SK-N-SH (cell line): ENCODE data around the gene BAD. TPM values are rescaled to one million over a fixed set of nuclear protein-coding genes. Genes with fewer than 3 reads are reported as not detected.

Experiments
- CTCF ChIA-PET: fragments of 300-600, 350-600 bp; formaldehyde crosslinking; extraction: SDS; loops from one replicate; lab custom pipeline; 2021; lab: Yijun Ruan, JAX
- POLR2A ChIA-PET: fragments of 350-600 bp; sonication (Branson Sonifier 250); formaldehyde crosslinking; extraction: SDS; loops from one replicate; lab custom pipeline; 2020; ENCODE audit warnings: antibody characterized with exemption, inconsistent platforms; lab: Yijun Ruan, JAX
- DNase-seq: peaks from one replicate; pipeline ENCODE4 v3.0.0; 2012
- H2AFZ ChIP-seq: fragments of 200-600 bp; sonication (generic); 2 replicates; pipeline ENCODE4 v1.8.1; 2016; ENCODE audit warnings: antibody characterized with exemption, mild to moderate bottlenecking, low read depth
- H3F3A ChIP-seq: fragments of 200-600 bp; sonication (generic); replicated peaks from 2 replicates; pipeline ENCODE3; 2016; ENCODE audit warnings: antibody characterized with exemption, mild to moderate bottlenecking; ENCODE audit not compliant: insufficient read depth
- H3K27ac ChIP-seq, 2 experiments: fragments of 200-500 bp in 1 of 2; fragments of 200-600 bp in 1 of 2; sonication (Bioruptor generic) in 1 of 2; sonication (generic), shearing (Covaris generic) in 1 of 2; 2 replicates each; pipeline versions ENCODE4 v1.5.1 to v1.6.1; 2014 to 2016; ENCODE audit warnings: low read depth in 2 of 2, inconsistent platforms in 1 of 2, low read length in 1 of 2, mild to moderate bottlenecking in 1 of 2, mixed read lengths in 1 of 2
- H3K27me3 ChIP-seq: fragments of 200-600 bp; sonication (generic), shearing (Covaris generic); 2 replicates; pipeline ENCODE4 v1.6.1; 2016; ENCODE audit warnings: mixed run types; ENCODE audit not compliant: insufficient read depth
- H3K36me3 ChIP-seq, 2 experiments: fragments of 200-500 bp in 1 of 2; fragments of 200-600 bp in 1 of 2; sonication (Bioruptor generic) in 1 of 2; sonication (generic) in 1 of 2; replicated peaks in 1 of 2; 2 replicates each; pipeline versions ENCODE3 to v1.5.1; 2014 to 2016; ENCODE audit warnings: low read length in 1 of 2, mild to moderate bottlenecking in 1 of 2; ENCODE audit not compliant: insufficient read depth in 2 of 2, control insufficient read depth in 1 of 2
- H3K4me1 ChIP-seq, 2 experiments: fragments of 200-500 bp in 1 of 2; fragments of 200-600 bp in 1 of 2; sonication (Bioruptor generic) in 1 of 2; sonication (generic), shearing (Covaris generic) in 1 of 2; 2 replicates each; pipeline versions ENCODE4 v1.5.1 to v1.6.1; 2014 to 2016; ENCODE audit warnings: low read depth in 1 of 2, low read length in 1 of 2, mixed run types in 1 of 2; ENCODE audit not compliant: insufficient read depth in 2 of 2, control insufficient read depth in 1 of 2
- H3K4me2 ChIP-seq: fragments of 200-600 bp; sonication (generic), shearing (Covaris generic); 2 replicates; pipeline ENCODE4 v1.6.1; 2017; ENCODE audit warnings: mixed run types
- H3K4me3 ChIP-seq, 2 experiments: fragments of 200-500 bp in 1 of 2; fragments of 200-600 bp in 1 of 2; sonication (Bioruptor generic) in 1 of 2; sonication (generic), shearing (Covaris generic) in 1 of 2; 2 replicates each; pipeline versions ENCODE4 v1.5.1 to v1.8.1; 2014 to 2016; ENCODE audit warnings: low read depth in 2 of 2, inconsistent platforms in 1 of 2, low read length in 1 of 2, mild to moderate bottlenecking in 1 of 2, mixed read lengths in 1 of 2, moderate library complexity in 1 of 2
- H3K79me2 ChIP-seq: fragments of 200-600 bp; sonication (generic); 2 replicates; pipeline ENCODE4 v1.8.1; 2017; ENCODE audit warnings: mild to moderate bottlenecking; ENCODE audit not compliant: insufficient read depth
- H3K9ac ChIP-seq: fragments of 200-600 bp; sonication (generic); 2 replicates; pipeline ENCODE4 v1.6.1; 2017; ENCODE audit warnings: mixed run types
- H3K9me2 ChIP-seq: fragments of 200-600 bp; sonication (generic); 2 replicates; pipeline ENCODE4 v1.6.1; 2017; ENCODE audit warnings: mixed run types
- H3K9me3 ChIP-seq: fragments of 200-600 bp; sonication (generic); 2 replicates; pipeline ENCODE4 v1.6.1; 2017; ENCODE audit warnings: mixed run types, mild to moderate bottlenecking, moderate library complexity
- H4K20me1 ChIP-seq: fragments of 200-600 bp; sonication (generic); 2 replicates; pipeline ENCODE4 v1.6.1; 2017; ENCODE audit warnings: mild to moderate bottlenecking, mixed run types; ENCODE audit not compliant: insufficient read depth
- EZH2phosphoT487 ChIP-seq: fragments of 200-600 bp; sonication (generic); IDR thresholded peaks from 2 replicates; pipeline ENCODE4 v1.6.1; 2017; ENCODE audit warnings: low read depth, mixed run types, mild to moderate bottlenecking, antibody characterized with exemption, moderate library complexity, borderline replicate concordance
- FOXJ3 ChIP-seq: sonication (generic); formaldehyde crosslinking; IDR thresholded peaks from 2 replicates; pipeline ENCODE4 v1.5.1; 2020; ENCODE audit warnings: mild to moderate bottlenecking, missing genetic modification reagents
- MEF2A ChIP-seq: IDR thresholded peaks from 2 replicates; pipeline ENCODE4 v1.4.0; 2012; ENCODE audit warnings: low read depth, borderline replicate concordance
- NFIC ChIP-seq: IDR thresholded peaks from 2 replicates; pipeline ENCODE4 v1.4.0; 2012; ENCODE audit warnings: borderline replicate concordance
- POLR2AphosphoS5 ChIP-seq: IDR thresholded peaks from 2 replicates; pipeline ENCODE4 v1.6.1; 2012; ENCODE audit warnings: low read depth, low read length
- RFX5 ChIP-seq: IDR thresholded peaks from 2 replicates; pipeline ENCODE4 v1.6.1; 2012; ENCODE audit warnings: mild to moderate bottlenecking, improper control_type of control experiment, low read length
- RXRA ChIP-seq: IDR thresholded peaks from 2 replicates; pipeline ENCODE4 v1.4.0; 2012; ENCODE audit warnings: low read depth, mild to moderate bottlenecking, borderline replicate concordance
- SIN3A ChIP-seq: IDR thresholded peaks from 2 replicates; pipeline ENCODE4 v1.6.1; 2012; ENCODE audit warnings: low read depth, mild to moderate bottlenecking, low read length, moderate library complexity, borderline replicate concordance
- TAF1 ChIP-seq: IDR thresholded peaks from 2 replicates; pipeline ENCODE4 v1.6.1; 2012; ENCODE audit warnings: low read depth, mild to moderate bottlenecking, low read length, moderate library complexity, borderline replicate concordance
- TEAD4 ChIP-seq: IDR thresholded peaks from 2 replicates; pipeline ENCODE4 v1.4.0; 2012; ENCODE audit warnings: mild to moderate bottlenecking, borderline replicate concordance; ENCODE audit not compliant: insufficient read depth
- YY1 ChIP-seq: IDR thresholded peaks from 2 replicates; pipeline ENCODE4 v1.4.0; 2012; ENCODE audit warnings: low read depth, mild to moderate bottlenecking
- WGBS: methylation state at CpG from one replicate; pipeline ENCODE4 v1.1.6; 2017; ENCODE audit warnings: low lambda C conversion rate; 5-methylcytosine and 5-hydroxymethylcytosine counted together
- polyA plus RNA-seq, 3 experiments: library from polyadenylated mRNA; depleted of rRNA; stranded (reverse); fragments of >200 nt; gene quantifications; 2 replicates each; pipeline ENCODE4 v1.2.3, GENCODE V29; 2012
- small RNA-seq, 7 experiments: library from RNA; depleted of rRNA; stranded (forward); fragments of <200 nt; gene quantifications; one replicate each; pipeline ENCODE3, GENCODE V24; 2012
- TF ChIP-seq, protein P1 (sequence below): IDR thresholded peaks from 2 replicates; pipeline ENCODE4; 2012
- TF ChIP-seq, protein P2 (sequence below): IDR thresholded peaks from 2 replicates; pipeline ENCODE4 v1.4.0; 2012; ENCODE audit warnings: low read depth

The BAD gene
- polyA plus RNA-seq, 1 of the 3 experiments (the other 2 are of a cell fraction): 80.9 TPM

DNA sequence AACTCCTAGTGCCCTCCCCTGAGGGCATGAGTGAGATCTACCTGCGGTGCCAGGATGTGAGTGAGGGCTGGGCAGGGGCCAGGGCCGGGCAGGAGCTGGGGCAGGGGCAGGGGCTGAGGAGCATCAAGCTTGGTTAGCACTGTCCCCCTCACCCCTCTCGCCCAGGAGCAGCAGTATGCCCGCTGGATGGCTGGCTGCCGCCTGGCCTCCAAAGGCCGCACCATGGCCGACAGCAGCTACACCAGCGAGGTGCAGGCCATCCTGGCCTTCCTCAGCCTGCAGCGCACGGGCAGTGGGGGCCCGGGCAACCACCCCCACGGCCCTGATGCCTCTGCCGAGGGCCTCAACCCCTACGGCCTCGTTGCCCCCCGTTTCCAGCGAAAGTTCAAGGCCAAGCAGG is 64.2 kb downstream of the BAD start:
- peaks cover 2% of the 10 kb centered on the region for H3F3A ChIP-seq
- H3K27ac ChIP-seq: no peak overlapping the region; a peak in 1 of 4 replicates
- peaks cover 0 to 10% of the 10 kb centered on the region in 2 experiments for H3K36me3 ChIP-seq
- ChIA-PET CTCF (interaction anchor here (0.9 kb wide), 1 partner anchor 10 kb away, joined by 3 read pairs; no protein-coding TSS in a partner anchor), POLR2A (interaction anchor here (1.3 to 1.7 kb wide), 2 partner anchors 9 to 15 kb away, joined by 3 to 5 read pairs; no protein-coding TSS in a partner anchor)
- H3K27me3 ChIP-seq: no peaks in the 10 kb centered on the region
- no peaks in the 10 kb centered on the region for H4K20me1 ChIP-seq
- peaks cover 0 to 25% of the 10 kb centered on the region in 2 experiments; a peak in 2 of 4 replicates for H3K4me1 ChIP-seq
- no peak overlapping the region for H3K4me3 ChIP-seq
- WGBS: 86% methylated on average over 11 of the region's 17 CpGs
- H3K79me2 ChIP-seq: peaks cover 5% of the 10 kb centered on the region; the same call in 1 of the 2 replicates
- H2AFZ ChIP-seq: no peak overlapping the region
- H3K4me2 ChIP-seq: no peak overlapping the region
- TF ChIP-seq FOXJ3 (CRISPR knock-in tag) (no peak), RXRA (no peak), TEAD4 (no peak), EZH2phosphoT487 (no peak), NFIC (no peak), TAF1 (no peak), YY1 (no peak), POLR2AphosphoS5 (no peak), SIN3A (no peak), MEF2A (no peak), RFX5 (no peak)
- TF ChIP-seq, protein P1, sequence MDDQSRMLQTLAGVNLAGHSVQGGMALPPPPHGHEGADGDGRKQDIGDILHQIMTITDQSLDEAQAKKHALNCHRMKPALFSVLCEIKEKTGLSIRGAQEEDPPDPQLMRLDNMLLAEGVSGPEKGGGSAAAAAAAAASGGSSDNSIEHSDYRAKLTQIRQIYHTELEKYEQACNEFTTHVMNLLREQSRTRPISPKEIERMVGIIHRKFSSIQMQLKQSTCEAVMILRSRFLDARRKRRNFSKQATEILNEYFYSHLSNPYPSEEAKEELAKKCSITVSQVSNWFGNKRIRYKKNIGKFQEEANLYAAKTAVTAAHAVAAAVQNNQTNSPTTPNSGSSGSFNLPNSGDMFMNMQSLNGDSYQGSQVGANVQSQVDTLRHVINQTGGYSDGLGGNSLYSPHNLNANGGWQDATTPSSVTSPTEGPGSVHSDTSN: no peak
- TF ChIP-seq, protein P2, sequence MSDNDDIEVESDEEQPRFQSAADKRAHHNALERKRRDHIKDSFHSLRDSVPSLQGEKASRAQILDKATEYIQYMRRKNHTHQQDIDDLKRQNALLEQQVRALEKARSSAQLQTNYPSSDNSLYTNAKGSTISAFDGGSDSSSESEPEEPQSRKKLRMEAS: no peak
- H3K9ac ChIP-seq: no peak overlapping the region
- H3K9me2 ChIP-seq: no peaks in the 10 kb centered on the region
- no peaks in the 10 kb centered on the region for H3K9me3 ChIP-seq
- no peak for DNase-seq

Small RNAs within 50 kb of the gene (small RNA-seq; reads per million reads assigned to genes)
- gene RF00019: 0 reads per million in 7 experiments

Other genes starting within 250 kb of the BAD start
- gene FLRT1, start 248.7 kb downstream of the BAD start, polyA plus RNA-seq (2012; rRNA removed): 0.03 TPM in 2 replicates
- 48.3 and 49.1 TPM in 2 replicates for gene MACROD1, start 118.6 kb downstream of the BAD start, polyA plus RNA-seq (2012; rRNA removed)
- 163 TPM in 2 replicates for gene STIP1, start 98.5 kb downstream of the BAD start, polyA plus RNA-seq (2012; rRNA removed)
- gene FERMT3, start 77.9 kb downstream of the BAD start, polyA plus RNA-seq (2012; rRNA removed): 1.2 and 1.4 TPM in 2 replicates
- 61.5 and 62.4 TPM in 2 replicates for gene TRPT1, start 58.5 kb downstream of the BAD start, polyA plus RNA-seq (2012; rRNA removed)
- gene NUDT22, start 58.4 kb downstream of the BAD start, polyA plus RNA-seq (2012; rRNA removed): 72.7 and 74.0 TPM in 2 replicates
- gene DNAJC4, start 54.1 kb downstream of the BAD start, polyA plus RNA-seq (2012; rRNA removed): 46.9 and 52.1 TPM in 2 replicates
- 16.3 and 29.9 TPM in 2 replicates for gene VEGFB, start 50.1 kb downstream of the BAD start, polyA plus RNA-seq (2012; rRNA removed)
- gene FKBP2, start 43.6 kb downstream of the BAD start, polyA plus RNA-seq (2012; rRNA removed): 84.8 and 127 TPM in 2 replicates
- gene PPP1R14B, start 37.7 kb downstream of the BAD start, polyA plus RNA-seq (2012; rRNA removed): 373 and 523 TPM in 2 replicates
- 26.8 and 30.4 TPM in 2 replicates for gene PLCB3, start 33.1 kb downstream of the BAD start, polyA plus RNA-seq (2012; rRNA removed)
- gene GPR137, start 1.2 kb upstream of the BAD start, polyA plus RNA-seq (2012; rRNA removed): 29.9 and 32.9 TPM in 2 replicates
- 0.13 and 0.16 TPM in 2 replicates for gene KCNK4, start 6.6 kb upstream of the BAD start, polyA plus RNA-seq (2012; rRNA removed)
- gene CATSPERZ, start 15.7 kb upstream of the BAD start, polyA plus RNA-seq (2012; rRNA removed): 0.54 and 0.67 TPM in 2 replicates
- gene ESRRA, start 20.9 kb upstream of the BAD start, polyA plus RNA-seq (2012; rRNA removed): 27.8 and 31.7 TPM in 2 replicates
- 649 and 699 TPM in 2 replicates for gene TRMT112, start 32.9 kb upstream of the BAD start, polyA plus RNA-seq (2012; rRNA removed)
- gene PRDX5, start 33.5 kb upstream of the BAD start, polyA plus RNA-seq (2012; rRNA removed): 875 and 1,000 TPM in 2 replicates
- gene CCDC88B, start 55.5 kb upstream of the BAD start, polyA plus RNA-seq (2012; rRNA removed): 2.4 and 3.4 TPM in 2 replicates
- gene RPS6KA4, start 74.5 kb upstream of the BAD start, polyA plus RNA-seq (2012; rRNA removed): 43.4 and 44.7 TPM in 2 replicates